ENCODE measurements around the gene GSK3B. TPM values are rescaled to one million over a fixed set of nuclear protein-coding genes. Genes with fewer than 3 reads are reported as not detected.
"Not testable (repeated sequence)": the region's sequence is repeated elsewhere in the genome, so short reads cannot be mapped to it uniquely, and the experiment has no call there.

GSK3B gene
- total RNA-seq, 1 donor from 2014 or later: 77.5 TPM

DNA sequence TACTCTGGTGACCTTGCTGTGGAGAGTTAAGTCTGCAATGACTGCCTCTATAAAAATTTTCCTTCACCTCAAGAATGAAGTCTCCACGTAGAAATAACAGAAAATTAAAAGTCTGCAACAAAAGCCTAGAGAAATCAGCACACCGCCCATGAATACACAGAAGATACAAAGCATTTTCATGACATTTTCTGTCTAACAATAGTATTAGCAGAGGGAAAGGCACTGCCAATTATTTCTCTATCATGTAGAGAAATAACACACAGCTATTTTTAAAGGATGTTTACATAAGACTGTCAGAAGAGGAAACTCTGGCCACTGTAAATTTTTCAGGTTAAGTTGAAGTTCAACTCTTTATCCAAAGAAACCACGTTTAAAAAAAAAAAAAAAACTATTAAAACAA, 80.8 kb downstream of the GSK3B start:
- peak; percentile 25 for DNase-seq (ENCODE audit: low read depth)

DNA sequence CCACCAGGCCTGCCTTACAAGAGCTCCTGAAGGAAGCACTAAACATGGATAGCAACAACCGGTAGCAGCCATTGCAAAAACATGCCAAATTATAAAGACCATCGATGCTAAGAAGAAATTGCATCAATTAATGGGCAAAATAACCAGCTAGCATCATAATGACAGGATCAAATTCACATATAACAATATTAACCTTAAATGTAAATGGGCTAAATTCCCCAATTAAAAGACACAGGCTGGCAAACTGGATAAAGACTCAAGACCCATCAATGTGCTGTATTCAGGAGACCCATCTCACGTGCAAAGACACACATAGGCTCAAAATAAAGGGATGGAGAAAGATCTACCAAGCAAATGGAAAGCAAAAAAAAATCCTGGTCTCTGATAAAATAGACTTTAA, 88.5 kb downstream of the GSK3B start:
- DNase-seq (ENCODE audit: low read depth): not testable (repeated sequence)

DNA sequence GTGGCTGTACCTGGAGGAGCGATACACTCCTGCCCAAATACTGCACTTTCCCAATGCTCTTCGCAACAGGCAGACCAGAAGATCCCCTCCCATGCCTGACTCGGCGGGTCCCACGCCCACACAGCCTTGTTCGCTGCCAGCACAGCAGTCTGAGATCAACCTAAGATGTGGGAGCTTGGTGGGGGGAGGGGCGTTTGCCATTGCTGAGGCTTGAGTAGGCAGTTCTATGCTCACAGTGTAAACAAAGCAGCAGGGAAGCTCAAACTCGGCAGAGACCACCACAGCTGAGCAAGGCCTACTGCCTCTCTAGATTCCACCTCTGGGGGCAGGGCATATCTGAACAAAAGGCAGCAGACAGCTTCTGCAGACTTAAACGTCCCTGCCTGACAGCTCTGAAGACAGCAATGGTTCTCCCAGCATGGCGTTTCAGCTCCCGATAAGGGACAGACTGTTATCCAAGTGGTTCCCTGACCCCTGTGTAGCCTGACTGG, 90.2 kb downstream of the GSK3B start:
- DNase-seq (ENCODE audit: low read depth): not testable (repeated sequence)

DNA sequence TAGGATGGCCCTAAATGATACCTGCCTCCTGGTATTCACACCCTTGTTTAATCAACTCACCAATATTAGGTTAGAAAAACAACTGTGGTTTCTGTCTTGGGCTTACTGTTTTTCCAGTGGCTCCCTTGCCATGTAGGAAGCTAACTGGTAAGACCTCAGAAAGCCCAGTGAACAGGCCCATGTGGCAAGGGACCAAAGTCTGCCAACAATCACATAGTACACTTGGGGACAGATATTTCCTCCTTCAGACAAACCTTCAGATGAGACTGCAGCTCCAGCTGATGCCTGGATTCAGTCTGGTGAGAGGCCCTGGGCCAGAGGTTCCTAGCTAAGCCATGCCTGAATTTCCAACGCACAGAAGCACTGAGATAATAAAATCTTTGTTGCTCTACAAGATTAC, 96.1 kb downstream of the GSK3B start:
- no peak for DNase-seq (ENCODE audit: low read depth)

DNA sequence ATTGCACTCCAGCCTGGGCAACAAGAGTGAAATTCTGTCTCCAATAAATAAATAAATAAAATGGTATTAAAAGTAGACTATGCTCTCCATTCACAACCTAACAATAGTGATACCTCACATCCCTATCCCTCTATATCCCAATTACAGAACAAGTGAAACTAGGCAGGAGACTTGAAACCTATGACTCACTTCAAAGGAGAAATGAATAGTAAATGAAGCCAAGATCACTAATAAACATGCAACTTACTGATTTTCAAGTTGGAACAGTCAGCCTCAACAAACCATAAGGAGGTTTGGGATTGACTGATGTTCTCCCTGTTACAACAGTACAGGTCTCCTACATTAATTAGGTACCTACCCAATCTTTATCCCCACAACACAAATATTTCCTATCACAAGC, 103.4 kb downstream of the GSK3B start:
- DNase-seq (ENCODE audit: low read depth): peak; percentile 81

DNA sequence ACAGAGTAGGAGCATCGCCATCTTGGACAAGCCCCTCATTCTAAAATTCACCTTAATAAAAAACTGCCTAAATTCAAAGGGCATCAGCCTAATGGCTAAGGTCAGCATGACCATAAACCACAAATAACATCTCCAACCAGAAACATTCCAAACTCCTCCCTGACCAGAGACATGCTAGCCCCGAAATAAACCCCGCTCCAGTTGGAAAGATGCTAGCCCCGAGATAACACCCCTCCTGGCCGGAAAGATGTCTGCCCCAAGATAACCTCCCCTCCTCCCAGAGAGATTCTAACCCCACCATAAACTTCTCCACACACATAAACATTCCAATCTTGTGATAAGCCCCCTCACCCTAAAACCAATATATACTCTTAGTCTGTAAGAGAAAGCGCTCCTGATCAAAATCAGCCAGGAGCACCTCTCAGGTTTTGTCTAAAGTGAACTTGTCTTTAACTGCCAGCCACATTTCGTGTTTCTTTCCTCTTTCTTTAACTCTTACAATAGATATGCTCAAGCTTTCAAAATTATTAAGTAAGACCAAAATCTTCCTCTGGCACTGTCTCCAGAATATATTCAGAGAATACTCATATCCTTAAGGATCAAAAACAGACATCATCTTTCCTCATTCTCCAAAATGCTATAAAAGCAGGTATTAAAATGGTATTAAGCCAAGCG, 104.1 kb downstream of the GSK3B start:
- DNase-seq (ENCODE audit: low read depth): no peak

DNA sequence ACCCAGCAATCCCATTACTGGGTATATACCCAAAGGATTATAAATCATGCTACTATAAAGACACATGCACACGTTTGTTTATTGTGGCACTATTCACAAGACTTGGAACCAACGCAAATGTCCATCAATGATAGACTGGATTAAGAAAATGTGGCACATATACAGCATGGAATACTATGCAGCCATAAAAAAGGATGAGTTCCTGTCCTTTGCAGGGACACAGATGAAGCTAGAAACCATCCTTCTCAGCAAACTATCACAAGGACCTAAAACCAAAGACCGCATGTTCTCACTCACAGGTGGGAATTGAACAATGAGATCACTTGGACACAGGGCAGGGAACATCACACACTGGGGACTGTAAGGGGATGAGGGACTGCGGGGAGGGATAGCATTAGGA, 107.4 kb downstream of the GSK3B start:
- not testable (repeated sequence) for DNase-seq (ENCODE audit: low read depth)

DNA sequence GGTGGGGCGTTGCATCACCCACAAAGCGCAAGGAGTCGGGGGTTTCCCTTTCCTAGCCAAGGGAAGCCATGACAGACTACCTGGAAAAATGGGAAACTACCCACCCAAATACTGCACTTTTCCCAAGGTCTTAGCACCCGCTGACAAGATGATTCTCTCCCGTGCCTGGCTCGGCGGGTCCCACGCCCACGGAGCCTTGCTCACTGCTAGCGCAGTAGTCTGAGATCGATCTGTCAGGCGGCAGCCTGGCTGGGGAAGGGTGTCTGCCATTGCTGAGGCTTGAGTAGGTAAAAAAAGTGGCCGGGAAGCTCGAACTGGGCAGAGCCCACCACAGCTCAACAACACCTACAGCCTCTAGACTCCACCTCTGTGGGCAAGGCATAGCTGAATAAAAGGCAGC, 112.9 kb downstream of the GSK3B start:
- no peak for DNase-seq (ENCODE audit: low read depth)

DNA sequence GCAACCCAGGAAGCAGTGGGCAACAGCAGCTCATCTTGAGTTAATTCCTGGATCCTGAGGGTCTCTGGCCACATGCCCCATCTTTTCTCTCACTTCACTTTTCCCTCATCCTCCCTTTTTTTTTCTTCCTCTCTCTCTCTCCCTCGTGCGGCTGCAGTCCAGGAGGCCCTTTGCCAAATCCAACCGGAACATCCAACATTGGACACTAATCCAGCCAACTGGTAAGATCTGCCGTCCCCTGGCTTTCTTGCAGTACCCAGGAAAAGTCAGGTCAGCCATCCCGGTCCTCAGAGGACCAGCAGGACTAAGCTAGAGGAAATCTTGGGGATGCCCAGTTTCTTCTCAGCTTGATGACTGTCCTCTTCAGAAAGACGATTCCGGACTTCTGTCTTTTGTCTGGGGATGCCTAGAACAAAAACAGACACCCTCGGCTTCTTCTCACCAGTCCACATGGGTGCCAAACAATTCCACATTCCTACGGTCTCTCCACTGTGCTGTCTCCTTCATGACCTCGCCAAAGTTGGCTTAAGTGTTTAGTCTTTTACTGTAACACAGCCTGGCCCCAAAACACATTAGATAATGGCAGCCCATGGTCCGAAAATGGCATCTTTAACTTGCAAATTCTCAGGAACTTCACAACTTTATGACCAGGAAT, 115.6 kb downstream of the GSK3B start:
- DNase-seq (ENCODE audit: low read depth): no peak

DNA sequence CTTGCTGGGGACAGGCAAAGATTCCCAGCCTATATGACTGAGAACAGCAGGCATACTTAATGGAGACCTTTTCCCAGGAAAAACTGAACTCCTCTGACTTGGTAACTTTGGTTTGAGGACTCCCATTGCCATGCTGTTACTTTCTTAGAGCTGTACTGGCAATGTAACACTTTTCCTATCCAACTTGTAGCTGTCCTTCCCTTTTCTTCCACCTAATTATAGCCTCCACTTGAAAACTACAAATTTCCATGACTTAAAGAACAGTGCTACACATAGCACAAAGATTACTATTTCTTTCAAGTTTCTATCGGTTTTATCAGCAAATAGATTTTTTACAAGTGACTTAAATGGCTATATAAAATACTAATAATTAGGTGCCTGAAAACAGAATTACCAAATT, 116.9 kb downstream of the GSK3B start:
- no peak for DNase-seq (ENCODE audit: low read depth)

DNA sequence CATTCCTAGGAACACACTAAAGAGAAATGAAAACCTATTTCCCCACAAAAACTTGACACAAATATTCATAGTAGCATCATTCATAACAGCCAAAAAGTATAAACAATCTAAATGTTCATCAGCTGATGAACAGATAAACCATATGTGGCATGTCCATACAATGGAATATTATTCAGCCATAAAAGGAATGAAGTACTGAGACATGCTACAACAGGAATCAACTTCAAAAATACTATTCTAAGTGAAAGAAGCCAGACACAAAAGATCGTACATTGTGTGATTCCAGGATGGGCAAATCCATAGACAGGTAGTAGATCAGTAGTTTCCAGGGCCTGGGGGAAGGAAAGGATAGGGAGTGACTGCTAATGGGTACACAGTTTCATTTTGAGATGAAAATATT, 118.0 kb downstream of the GSK3B start:
- DNase-seq (ENCODE audit: low read depth): no peak

DNA sequence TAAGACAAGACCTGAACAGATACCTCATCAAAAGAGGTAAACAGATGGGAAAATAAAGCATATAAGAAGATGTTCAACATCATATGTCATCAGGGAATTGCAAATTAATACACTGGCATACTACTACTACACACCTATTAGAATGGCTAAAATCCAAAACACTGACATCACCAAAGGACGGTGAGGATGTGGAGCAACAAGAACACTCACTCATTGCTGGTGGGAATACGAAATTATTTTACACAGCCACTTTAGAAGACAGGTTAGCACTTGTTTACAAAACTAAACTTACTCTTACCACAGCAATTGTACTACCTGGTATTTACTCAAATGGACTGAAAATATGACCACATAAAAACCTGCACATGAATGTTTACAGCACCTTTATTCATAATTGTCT, 119.6 kb downstream of the GSK3B start:
- DNase-seq (ENCODE audit: low read depth): no peak

DNA sequence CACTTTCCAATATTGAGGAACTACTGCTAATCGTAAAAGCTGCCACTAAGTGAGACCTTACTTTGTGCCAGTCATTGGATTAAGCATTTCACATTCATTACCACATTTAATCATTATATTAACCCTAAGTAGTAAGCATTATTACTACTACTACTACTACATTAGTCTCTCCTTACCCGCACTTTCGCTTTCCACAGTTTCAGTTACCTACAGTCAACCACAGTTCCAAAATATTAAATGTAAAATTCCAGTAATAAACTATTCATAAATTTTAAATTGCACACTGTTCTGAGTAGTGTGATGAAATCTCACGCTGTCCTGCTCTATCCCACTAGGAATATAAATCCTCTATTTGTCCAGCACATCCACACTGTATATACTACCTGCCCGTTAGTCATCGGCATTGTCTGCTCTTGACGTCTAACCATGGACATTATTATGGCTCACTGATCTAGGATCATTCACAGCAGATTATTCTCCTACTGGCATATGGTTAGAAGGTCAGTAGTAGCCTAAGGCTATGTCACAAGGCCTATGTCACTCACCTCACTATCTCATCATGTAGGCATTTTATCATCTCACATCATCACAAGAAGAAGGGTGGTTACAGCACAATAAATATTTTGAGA, 121.1 kb downstream of the GSK3B start:
- peak; percentile 12 for DNase-seq (ENCODE audit: low read depth)

DNA sequence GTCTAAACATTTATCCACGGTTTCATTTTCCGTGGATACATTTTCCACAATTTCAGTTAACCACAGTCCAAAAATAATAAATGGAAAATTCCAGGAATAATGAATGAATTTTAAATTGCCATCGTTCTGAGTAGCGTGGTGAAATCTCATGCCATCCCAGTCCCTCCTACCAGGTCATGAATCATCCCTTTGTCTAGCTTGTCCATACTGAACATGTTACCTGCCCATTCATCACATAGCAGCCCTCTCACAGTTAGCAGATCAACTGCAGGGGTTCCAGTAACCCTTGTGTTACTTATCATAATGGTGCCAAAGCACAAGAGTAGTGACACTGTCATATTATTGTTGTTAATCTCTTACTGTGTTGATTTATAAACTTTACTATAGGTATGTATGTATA, 124.5 kb downstream of the GSK3B start:
- no peak for DNase-seq (ENCODE audit: low read depth)

DNA sequence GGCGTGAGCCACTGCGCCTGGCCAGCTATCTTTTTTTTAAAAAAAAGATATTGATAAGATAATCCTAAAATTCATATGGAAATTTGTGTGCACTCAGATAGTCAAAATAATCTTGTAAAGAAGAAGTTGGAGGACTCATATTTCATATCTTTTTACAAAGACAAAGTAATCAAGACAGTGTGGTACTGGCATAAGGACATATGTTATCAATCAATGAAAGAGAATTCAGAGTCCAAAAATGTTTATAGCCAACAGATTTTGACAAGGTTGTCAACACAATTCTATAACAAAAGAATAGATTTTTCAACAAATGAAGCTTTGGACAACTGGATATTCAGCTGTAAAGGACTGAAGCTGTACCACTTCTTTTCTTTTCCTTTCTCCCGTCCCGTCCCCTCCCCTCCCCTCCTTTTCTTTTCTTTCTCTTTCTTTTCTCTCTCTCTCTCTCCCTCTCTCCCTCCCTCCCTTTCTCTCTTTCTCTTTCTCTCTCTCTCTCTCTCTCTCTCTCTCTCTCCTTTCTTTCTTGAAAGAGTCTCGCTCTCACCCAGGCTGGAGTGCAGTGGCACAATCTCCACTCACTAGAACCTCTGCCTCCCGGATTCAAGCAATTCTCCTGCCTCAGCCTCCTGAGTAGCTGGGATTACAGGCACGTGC, 126.8 kb downstream of the GSK3B start:
- no peak for DNase-seq (ENCODE audit: low read depth)

DNA sequence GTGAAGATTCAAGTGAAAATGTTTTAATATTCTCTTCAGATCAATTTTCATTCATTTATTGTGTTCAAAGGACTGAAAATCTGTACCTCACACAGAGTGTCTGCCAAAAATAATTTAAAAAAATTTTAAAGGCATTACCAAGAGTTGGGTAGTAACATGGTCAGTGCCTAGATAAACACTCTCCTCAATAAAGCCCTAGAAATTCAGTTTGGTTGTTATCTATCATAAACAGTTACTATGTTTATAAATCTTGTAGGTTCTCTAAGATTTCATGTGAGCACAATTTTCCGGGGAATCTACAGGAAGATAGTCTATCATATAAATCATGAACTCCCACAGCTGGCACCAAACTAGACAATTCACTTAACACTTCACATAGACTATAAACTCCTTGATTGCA, 128.6 kb downstream of the GSK3B start:
- no peak for DNase-seq (ENCODE audit: low read depth)

DNA sequence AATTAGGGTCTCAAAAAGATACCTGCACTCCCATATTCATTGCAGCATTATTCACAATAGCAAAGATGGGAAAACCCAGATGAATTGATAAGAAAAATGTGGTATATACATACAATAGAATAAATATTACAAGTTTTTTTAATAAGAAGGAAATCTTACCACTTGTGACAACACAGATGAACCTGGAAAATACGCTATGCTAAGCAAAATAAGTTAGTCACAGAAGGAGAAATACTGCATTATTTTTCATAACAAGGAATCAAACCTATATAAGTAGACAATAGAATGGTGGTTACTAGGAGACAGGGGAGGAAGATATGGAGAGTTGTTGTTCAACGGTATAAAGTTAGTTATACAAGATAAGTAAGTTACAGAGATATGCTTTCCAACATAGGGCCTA, 130.0 kb downstream of the GSK3B start:
- DNase-seq (ENCODE audit: low read depth): no peak

DNA sequence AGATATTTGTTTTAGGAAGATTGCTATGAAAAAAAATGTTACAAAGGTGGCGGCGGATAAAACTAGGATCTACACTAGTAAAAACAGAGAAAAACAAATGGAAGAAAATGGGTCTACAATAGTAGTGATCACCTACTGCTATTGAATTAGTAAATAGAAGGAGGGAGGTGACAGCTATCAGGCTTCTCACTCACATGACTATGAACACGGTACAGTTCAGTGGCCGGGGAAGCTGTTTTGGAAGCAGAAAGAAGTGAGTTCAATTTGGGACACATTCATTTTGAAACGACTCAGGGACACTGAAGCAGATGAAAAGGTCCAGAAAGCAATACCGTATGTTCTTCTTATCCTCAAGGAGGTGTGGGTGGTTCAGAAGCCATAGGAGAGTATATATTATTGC, 138.3 kb downstream of the GSK3B start:
- no peak for DNase-seq (ENCODE audit: low read depth)

DNA sequence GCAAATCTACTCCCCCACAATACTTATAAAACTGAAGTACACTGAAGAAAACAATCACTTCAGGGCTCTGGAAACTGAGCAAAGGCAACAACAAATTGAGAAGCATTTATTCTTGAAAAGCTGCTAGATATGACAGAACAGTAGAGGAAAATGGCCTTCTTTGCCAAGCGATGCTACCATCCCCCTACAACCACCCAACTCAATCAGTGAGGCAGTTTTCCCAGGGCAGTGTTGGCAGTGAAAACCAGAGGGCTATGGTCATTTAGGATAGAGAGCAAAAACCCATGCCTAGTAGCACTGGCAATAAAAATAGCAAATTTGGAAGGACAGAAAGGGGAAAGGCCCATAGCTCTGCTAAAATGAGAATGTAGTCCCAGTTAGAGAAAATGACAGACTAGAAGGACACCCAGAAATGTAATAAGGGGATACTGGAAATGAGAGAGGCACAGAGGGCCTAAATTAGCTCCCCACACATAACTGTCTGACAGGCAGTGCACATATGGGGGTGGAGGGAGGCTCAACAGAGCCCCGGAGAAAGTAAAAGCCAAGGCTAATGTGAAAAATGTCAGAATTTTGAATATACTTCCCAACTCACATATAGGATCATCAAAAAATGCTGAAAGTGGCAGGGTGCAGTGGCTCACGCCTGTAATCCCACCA, 143.5 kb downstream of the GSK3B start:
- no peak for DNase-seq (ENCODE audit: low read depth)

DNA sequence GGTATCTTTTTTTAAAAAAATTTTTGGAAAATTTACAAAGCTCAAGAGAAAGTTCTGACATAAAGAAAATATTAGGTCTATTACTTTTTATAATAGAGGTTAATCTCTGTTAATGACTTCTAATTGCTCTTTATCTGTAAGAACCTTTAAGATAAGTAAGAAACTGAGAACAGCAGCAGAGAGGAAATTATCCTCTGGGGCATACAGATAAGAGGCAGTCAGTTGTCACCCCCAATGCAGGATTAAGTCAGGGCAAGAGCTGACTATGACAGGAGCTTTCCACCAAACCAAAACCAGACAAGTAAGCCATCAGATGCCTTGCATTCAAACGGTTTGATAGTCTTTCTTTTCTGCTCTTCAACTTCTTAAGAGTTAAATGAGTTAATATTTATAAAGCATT, 149.0 kb downstream of the GSK3B start:
- no peak for DNase-seq (ENCODE audit: low read depth)

DNA sequence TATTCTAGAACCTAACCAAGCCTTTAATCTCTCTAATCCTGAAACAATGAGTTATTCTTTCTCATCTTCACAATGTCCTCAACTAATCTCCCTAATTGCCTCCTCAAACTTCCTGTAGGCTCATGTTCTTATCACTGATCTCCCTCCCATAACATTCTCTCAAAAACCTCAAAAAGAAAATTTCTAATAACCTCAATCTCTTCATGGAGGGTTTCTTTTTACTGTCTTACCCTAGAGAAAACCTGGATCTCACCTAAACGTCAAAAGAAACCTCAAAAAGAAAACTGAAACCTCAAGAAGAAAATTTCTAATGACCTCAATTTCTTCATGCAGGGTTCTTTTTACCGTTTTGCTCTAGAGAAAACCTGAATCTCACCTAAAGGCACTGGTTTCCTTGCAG, 150.2 kb downstream of the GSK3B start:
- no peak for DNase-seq (ENCODE audit: low read depth)

DNA sequence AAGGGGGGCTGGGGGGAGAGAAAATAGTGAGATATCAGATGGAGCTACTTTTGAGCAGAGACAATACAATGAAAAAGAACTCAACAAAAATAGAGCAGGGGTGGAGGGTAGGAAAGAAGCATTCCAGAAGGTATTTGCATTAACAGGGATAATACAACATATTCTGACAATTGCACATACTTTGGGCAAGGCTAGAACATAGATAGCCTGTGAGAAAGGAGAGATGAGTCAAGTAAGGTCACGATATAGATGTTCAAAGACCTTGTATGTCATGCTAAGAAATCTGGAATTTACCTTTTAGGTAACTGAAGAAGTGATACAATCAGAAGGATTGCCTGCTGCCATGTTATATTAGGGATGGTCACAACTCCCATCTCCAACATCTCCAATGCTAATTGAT, 155.2 kb downstream of the GSK3B start:
- no peak for DNase-seq (ENCODE audit: low read depth)
